ENCODE results near the gene GPC1.

GRCh38 chr2:240503848-240504247 lies 68.4 kb downstream of the GPC1 start:
- no peak for TF ChIP-seq POLR2AphosphoS5 (IDR thresholded peaks at IDR 0.05; ENCODE audit: low read depth)
- no peak for TF ChIP-seq CTCF (conservative IDR thresholded peaks at IDR 0.05; ENCODE audit: low read depth in 2 of 2)
- TF ChIP-seq EZH2 (IDR thresholded peaks at IDR 0.05; ENCODE audit: low read depth, unreplicated experiment) = no peak
- TF ChIP-seq CREB1 (CRISPR knock-in tag; IDR thresholded peaks at IDR 0.05; ENCODE audit: low read depth) = no peak
- TF ChIP-seq EZH2phosphoT487 (IDR thresholded peaks at IDR 0.05; ENCODE audit: unreplicated experiment) = no peak
